OCI-LY7 (cell line): ENCODE measurements around the gene LRRC4C.

ENCODE experiments used
- EZH2phosphoT487 ChIP-seq: fragments of 200-600 bp; sonication (generic); IDR thresholded peaks from 2 replicates; pipeline ENCODE4 v1.6.1; 2018; ENCODE audit warnings: low read depth, borderline replicate concordance, mild to moderate bottlenecking, mixed run types, antibody characterized with exemption, low read length, moderate library complexity, mixed read lengths
- TF ChIP-seq, protein P1 (sequence below): fragments of 200-600 bp; sonication (generic); conservative IDR thresholded peaks from 2 replicates; pipeline ENCODE4 v1.5.1; 2014; ENCODE audit warnings: mild to moderate bottlenecking, antibody characterized with exemption, low read length, moderate library complexity, mixed read lengths

DNA sequence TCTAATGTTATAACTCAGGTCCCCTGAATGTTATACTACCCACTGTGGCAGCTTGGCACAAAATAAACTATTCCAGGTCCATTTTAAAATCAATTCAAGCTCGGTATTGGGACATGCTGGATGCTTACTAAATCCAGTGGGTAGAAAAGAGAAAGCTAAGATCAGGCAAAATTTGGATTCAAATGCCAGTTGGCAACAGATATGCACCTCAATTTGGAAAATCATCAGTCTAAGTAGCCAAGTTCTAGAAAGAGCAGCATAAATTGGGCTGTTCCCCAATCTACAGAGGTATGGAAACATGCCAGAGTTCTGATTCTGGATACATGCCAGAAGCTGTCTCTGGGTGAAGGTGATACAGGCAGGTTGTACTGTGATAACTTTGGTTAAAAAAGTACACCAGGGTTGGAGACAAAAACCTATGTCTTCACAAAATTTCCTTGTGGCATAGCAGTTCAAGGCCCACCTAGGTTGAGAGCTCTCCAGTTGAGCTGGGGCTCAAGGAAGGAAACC, 427.8 kb downstream of the LRRC4C start:
- TF ChIP-seq, protein P1, sequence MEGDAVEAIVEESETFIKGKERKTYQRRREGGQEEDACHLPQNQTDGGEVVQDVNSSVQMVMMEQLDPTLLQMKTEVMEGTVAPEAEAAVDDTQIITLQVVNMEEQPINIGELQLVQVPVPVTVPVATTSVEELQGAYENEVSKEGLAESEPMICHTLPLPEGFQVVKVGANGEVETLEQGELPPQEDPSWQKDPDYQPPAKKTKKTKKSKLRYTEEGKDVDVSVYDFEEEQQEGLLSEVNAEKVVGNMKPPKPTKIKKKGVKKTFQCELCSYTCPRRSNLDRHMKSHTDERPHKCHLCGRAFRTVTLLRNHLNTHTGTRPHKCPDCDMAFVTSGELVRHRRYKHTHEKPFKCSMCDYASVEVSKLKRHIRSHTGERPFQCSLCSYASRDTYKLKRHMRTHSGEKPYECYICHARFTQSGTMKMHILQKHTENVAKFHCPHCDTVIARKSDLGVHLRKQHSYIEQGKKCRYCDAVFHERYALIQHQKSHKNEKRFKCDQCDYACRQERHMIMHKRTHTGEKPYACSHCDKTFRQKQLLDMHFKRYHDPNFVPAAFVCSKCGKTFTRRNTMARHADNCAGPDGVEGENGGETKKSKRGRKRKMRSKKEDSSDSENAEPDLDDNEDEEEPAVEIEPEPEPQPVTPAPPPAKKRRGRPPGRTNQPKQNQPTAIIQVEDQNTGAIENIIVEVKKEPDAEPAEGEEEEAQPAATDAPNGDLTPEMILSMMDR: no peak
- no peak for TF ChIP-seq EZH2phosphoT487
